Loucy (cell line): Measurements from ENCODE around the gene SLC12A5.

Source experiments
- CTCF ChIP-seq: fragments of 200-600 bp; sonication (generic); conservative IDR thresholded peaks from 2 replicates; pipeline ENCODE4 v1.5.1; 2014; ENCODE audit warnings: mild to moderate bottlenecking, antibody characterized with exemption, low read length
- EZH2phosphoT487 ChIP-seq: fragments of 200-600 bp; IDR thresholded peaks from 2 replicates; pipeline ENCODE4 v1.6.1; 2018; ENCODE audit warnings: antibody characterized with exemption, mild to moderate bottlenecking, moderate library complexity, borderline replicate concordance

- TF ChIP-seq EZH2phosphoT487 = no peak
- TF ChIP-seq CTCF = no peak
Observed at GRCh38 chr20:46047821-46048220, 18.8 kb downstream of the SLC12A5 start.
